HG02759 (cell line): ENCODE results near the gene CAT.

Source experiments
- ATAC-seq: cut with Tn5 transposase; IDR thresholded peaks from one replicate; pipeline ENCODE4 v1.9.1; 2021; ENCODE audit warnings: mild to moderate bottlenecking, moderate library complexity; ENCODE audit not compliant: unreplicated experiment

CAT gene

GRCh38 chr11:34521265-34521664 is 82.5 kb downstream of the CAT start:
- ATAC-seq, result no peak
